Neuron (in vitro differentiated cells): ENCODE data around the gene AMBN.
A peak's percentile ranks its signal among the peaks of the same experiment; 100 is the strongest.

Source experiments
- H2AFZ ChIP-seq: one replicate; pipeline ENCODE4 v1.6.1; 2013; ENCODE audit warnings: low read depth, mild to moderate bottlenecking, inconsistent platforms, low read length, moderate library complexity
- H3K27me3 ChIP-seq: one replicate; pipeline ENCODE4 v1.6.1; 2013; ENCODE audit warnings: low read length; ENCODE audit not compliant: insufficient read depth
- H3K36me3 ChIP-seq: one replicate; pipeline ENCODE4 v1.6.1; 2013; ENCODE audit warnings: low read length; ENCODE audit not compliant: insufficient read depth
- H3K4me1 ChIP-seq: one replicate; pipeline ENCODE4 v1.6.1; 2013; ENCODE audit warnings: low read length; ENCODE audit not compliant: insufficient read depth
- H3K4me3 ChIP-seq: 2 replicates; pipeline ENCODE4 v1.5.1; 2013; ENCODE audit warnings: mild to moderate bottlenecking, low read length, moderate library complexity
- H3K9me3 ChIP-seq: one replicate; pipeline ENCODE4 v1.6.1; 2013; ENCODE audit warnings: low read length

Gene AMBN

GRCh38 chr4:70591955-70592582 lies at the start of gene AMBN:
Gene AMBN (plus strand): TSS chr4:70592256. CDS start chr4:70592359, 103 bp downstream.
- no peak within 1 kb of the TSS for H3K4me3 ChIP-seq
- no peaks in the 10 kb centered on the region for H3K36me3 ChIP-seq
- H3K9me3 ChIP-seq: no peaks in the 10 kb centered on the region
- H2AFZ ChIP-seq: no peak within 1 kb of the TSS
- H3K4me1 ChIP-seq: no peaks in the 10 kb centered on the region
- H3K27me3 ChIP-seq: no peaks in the 10 kb centered on the region

- Histone ChIP-seq H3K4me3 (no peak overlapping the region), H3K9me3 (no peaks in the 10 kb centered on the region), H3K4me1 (no peaks in the 10 kb centered on the region), H3K36me3 (no peaks in the 10 kb centered on the region), H2AFZ (no peak overlapping the region), H3K27me3 (no peaks in the 10 kb centered on the region)
Measured at GRCh38 chr4:70544279-70544868, 47.7 kb upstream of the AMBN start.

GRCh38 chr4:70556856-70557255 lies 35.2 kb upstream of the AMBN start:
- Histone ChIP-seq H2AFZ (no peak overlapping the region), H3K4me3 (no peak overlapping the region), H3K4me1 (no peaks in the 10 kb centered on the region), H3K36me3 (no peaks in the 10 kb centered on the region), H3K9me3 (no peaks in the 10 kb centered on the region), H3K27me3 (no peaks in the 10 kb centered on the region)

- Histone ChIP-seq H3K27me3 (no peaks in the 10 kb centered on the region), H3K36me3 (no peaks in the 10 kb centered on the region), H3K9me3 (no peaks in the 10 kb centered on the region), H2AFZ (peak overlapping the region; percentile 47), H3K4me1 (no peaks in the 10 kb centered on the region), H3K4me3 (no peak overlapping the region)
Measured at GRCh38 chr4:70559211-70559830, 32.7 kb upstream of the AMBN start.

GRCh38 chr4:70559924-70560323 lies 32.1 kb upstream of the AMBN start:
- H3K9me3 ChIP-seq: no peaks in the 10 kb centered on the region
- H3K4me1 ChIP-seq: no peaks in the 10 kb centered on the region
- peak overlapping the region; percentile 47 for H2AFZ ChIP-seq
- no peaks in the 10 kb centered on the region for H3K27me3 ChIP-seq
- H3K4me3 ChIP-seq: no peak overlapping the region
- no peaks in the 10 kb centered on the region for H3K36me3 ChIP-seq

- H3K36me3 ChIP-seq: no peaks in the 10 kb centered on the region
Measured at GRCh38 chr4:70564033-70564432, 28.0 kb upstream of the AMBN start.

GRCh38 chr4:70570796-70571195 lies 21.3 kb upstream of the AMBN start:
- Histone ChIP-seq H2AFZ (no peak overlapping the region), H3K36me3 (no peaks in the 10 kb centered on the region), H3K4me3 (no peak overlapping the region), H3K4me1 (no peaks in the 10 kb centered on the region), H3K27me3 (no peaks in the 10 kb centered on the region), H3K9me3 (no peaks in the 10 kb centered on the region)

More at GRCh38 chr4:70564033-70564432, 28.0 kb upstream of the AMBN start:
- no peaks in the 10 kb centered on the region for H3K4me1 ChIP-seq
- H3K27me3 ChIP-seq: no peaks in the 10 kb centered on the region
- H3K9me3 ChIP-seq: no peaks in the 10 kb centered on the region
- H3K4me3 ChIP-seq: no peak overlapping the region
- no peak overlapping the region for H2AFZ ChIP-seq

GRCh38 chr4:70571772-70572171 lies 20.3 kb upstream of the AMBN start:
- Histone ChIP-seq H3K36me3 (no peaks in the 10 kb centered on the region), H3K4me1 (no peaks in the 10 kb centered on the region), H3K9me3 (no peaks in the 10 kb centered on the region), H3K27me3 (no peaks in the 10 kb centered on the region), H2AFZ (no peak overlapping the region), H3K4me3 (no peak overlapping the region)

- Histone ChIP-seq H3K4me3 (no peak overlapping the region), H3K36me3 (no peaks in the 10 kb centered on the region), H3K27me3 (no peaks in the 10 kb centered on the region), H2AFZ (no peak overlapping the region), H3K9me3 (no peaks in the 10 kb centered on the region), H3K4me1 (no peaks in the 10 kb centered on the region)
Measured at GRCh38 chr4:70575964-70576363, 16.1 kb upstream of the AMBN start.

GRCh38 chr4:70577220-70577927 lies 14.7 kb upstream of the AMBN start:
- Histone ChIP-seq H3K4me1 (no peaks in the 10 kb centered on the region), H3K27me3 (no peaks in the 10 kb centered on the region), H3K4me3 (no peak overlapping the region), H3K36me3 (no peaks in the 10 kb centered on the region), H2AFZ (no peak overlapping the region), H3K9me3 (no peaks in the 10 kb centered on the region)

- Histone ChIP-seq H3K4me1 (no peaks in the 10 kb centered on the region), H3K9me3 (no peaks in the 10 kb centered on the region), H3K36me3 (no peaks in the 10 kb centered on the region), H3K27me3 (no peaks in the 10 kb centered on the region), H2AFZ (no peak overlapping the region), H3K4me3 (no peak overlapping the region)
Measured at GRCh38 chr4:70581980-70582379, 10.1 kb upstream of the AMBN start.

GRCh38 chr4:70583952-70584834 lies 7.9 kb upstream of the AMBN start:
- Histone ChIP-seq H2AFZ (no peak overlapping the region), H3K27me3 (no peaks in the 10 kb centered on the region), H3K4me1 (no peaks in the 10 kb centered on the region), H3K36me3 (no peaks in the 10 kb centered on the region), H3K9me3 (no peaks in the 10 kb centered on the region), H3K4me3 (no peak overlapping the region)
